Measurements from ENCODE around the gene ADGRD1. TPM values are rescaled to one million over a fixed set of nuclear protein-coding genes. Genes with fewer than 3 reads are reported as not detected.

ADGRD1 gene
- total and polyA plus RNA-seq, 2 of the 8 experiments (the other 6 are each of a cell fraction or from before 2014, with no cell fraction given): 0.36 to 0.48 TPM

DNA sequence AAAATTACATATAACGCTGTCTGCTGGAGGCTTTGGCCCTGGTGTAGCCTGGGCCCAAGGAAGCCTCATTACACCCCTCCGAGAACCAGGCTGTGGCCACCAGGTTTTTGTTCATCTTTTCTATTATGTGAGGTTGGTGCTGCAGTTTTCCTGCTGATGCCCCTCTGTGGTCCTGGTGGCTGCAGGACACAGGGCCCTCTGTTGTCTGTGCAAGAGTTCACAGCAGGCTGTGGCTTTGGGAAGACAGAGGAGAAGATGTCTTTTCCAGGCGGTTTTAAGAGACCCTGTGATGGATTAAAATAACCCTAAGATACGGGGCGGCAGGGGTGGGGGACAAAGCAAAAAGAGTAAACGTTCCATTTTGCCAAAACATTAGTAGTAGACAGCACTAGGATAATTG lies 121.5 kb downstream of the ADGRD1 start (continued):
- TF ChIP-seq CBX5 (IDR thresholded peaks at IDR 0.05; ENCODE audit: low read depth, low read length): no peak
- no peak for TF ChIP-seq SP2 (IDR thresholded peaks at IDR 0.05; ENCODE audit: low read length)

All from H1 (cell line).